GM18526 (cell line): Measurements from ENCODE around the gene G6PC3.

ENCODE experiments used
- POLR2A ChIP-seq: IDR thresholded peaks from 3 replicates; pipeline ENCODE4 v1.6.1; 2011; ENCODE audit not compliant: insufficient read length; ENCODE audit errors: extremely low read depth

Gene G6PC3, protein sequence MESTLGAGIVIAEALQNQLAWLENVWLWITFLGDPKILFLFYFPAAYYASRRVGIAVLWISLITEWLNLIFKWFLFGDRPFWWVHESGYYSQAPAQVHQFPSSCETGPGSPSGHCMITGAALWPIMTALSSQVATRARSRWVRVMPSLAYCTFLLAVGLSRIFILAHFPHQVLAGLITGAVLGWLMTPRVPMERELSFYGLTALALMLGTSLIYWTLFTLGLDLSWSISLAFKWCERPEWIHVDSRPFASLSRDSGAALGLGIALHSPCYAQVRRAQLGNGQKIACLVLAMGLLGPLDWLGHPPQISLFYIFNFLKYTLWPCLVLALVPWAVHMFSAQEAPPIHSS

GRCh38 chr17:44070455-44071197 lies at the start of gene G6PC3:
G6PC3 (plus strand) TSS chr17:44070735; CDS start chr17:44070966, 231 bp downstream.
- peak; percentile 75 for TF ChIP-seq POLR2A

DNA sequence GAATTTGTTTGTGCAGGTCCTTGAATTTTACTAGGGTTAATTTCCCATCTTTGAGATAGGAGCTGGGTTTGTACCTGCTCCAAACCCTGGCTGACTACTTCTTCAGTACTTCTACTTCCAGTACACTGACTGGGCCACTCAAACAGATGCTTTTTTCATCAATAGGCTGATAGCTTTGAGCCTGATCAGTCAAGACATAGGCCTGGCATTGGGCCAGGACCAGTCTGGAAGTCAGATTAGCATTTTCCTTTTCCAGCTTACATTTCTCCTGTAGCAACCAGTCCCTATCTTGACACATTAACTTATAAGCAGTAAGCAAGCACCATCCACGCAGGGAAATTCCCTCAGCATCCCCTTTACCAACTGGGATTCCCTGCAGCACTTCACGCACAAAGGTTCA lies 48.3 kb upstream of the G6PC3 start:
- TF ChIP-seq POLR2A: no peak

GRCh38 chr17:44023545-44024270 lies 46.8 kb upstream of the G6PC3 start:
- TF ChIP-seq POLR2A: no peak

DNA sequence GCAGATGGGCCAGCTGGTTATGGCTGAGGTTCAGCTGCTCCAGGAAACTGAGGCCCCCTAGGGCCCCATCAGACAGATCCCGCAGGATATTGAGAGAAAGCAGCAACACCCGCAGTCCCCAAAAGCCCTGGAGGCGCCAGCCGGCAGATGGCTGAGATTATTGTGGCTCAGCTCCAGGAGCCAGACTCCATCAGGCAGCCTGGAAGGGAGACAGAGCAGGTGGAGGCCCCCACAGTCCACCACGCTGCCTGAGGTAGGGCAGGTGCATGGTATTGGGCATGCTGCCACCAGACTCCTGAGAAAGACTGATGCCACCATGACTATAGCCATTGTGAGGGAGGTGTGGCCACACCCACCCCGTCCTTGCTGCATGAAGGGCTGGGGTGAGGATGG lies 46.3 kb upstream of the G6PC3 start:
- no peak for TF ChIP-seq POLR2A

DNA sequence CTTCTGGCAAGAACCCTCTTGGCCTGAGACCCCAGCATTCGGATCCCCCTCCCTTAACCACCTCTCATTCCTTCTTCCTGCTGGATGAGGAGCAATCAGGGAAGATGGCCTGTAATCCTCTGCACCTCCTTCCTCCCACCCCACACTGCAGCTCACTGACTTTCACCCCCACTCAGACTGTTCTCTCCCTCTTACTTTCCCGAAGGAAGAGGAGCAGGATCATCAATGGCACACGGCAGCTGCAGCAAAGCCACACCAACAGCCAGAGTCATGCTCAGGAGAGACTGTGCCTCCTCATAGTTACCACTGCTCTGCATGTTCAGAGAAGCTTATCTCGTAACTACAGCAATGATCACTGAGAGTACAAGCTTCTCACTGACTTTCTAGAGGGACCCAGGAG lies 45.7 kb upstream of the G6PC3 start:
- no peak for TF ChIP-seq POLR2A

- no peak for TF ChIP-seq POLR2A
Observed at GRCh38 chr17:44029736-44030135, 40.8 kb upstream of the G6PC3 start.

GRCh38 chr17:44030482-44030881 lies 40.1 kb upstream of the G6PC3 start:
- no peak for TF ChIP-seq POLR2A

GRCh38 chr17:44033861-44034408 lies 36.6 kb upstream of the G6PC3 start:
- no peak for TF ChIP-seq POLR2A

GRCh38 chr17:44037471-44037870 lies 33.1 kb upstream of the G6PC3 start:
- no peak for TF ChIP-seq POLR2A

DNA sequence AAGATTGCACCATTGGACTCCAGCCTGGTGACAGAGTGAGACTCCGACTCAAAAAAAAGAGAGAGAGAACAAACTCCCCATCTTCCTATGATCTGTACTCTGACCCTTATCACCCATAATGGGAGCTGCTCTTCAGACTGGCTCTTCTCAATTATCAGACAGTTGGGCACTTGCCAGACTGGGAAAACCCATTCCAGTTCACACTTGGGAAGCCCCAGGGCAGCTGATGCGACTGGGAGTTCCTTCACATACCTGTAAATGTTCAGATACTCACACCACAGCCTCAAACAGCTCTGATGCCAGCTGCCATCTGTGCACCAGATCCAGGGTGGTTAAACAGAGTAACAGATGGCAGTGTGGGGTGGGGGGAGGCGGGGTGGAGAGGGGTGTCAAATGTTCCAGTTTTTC lies 31.9 kb upstream of the G6PC3 start:
- no peak for TF ChIP-seq POLR2A

DNA sequence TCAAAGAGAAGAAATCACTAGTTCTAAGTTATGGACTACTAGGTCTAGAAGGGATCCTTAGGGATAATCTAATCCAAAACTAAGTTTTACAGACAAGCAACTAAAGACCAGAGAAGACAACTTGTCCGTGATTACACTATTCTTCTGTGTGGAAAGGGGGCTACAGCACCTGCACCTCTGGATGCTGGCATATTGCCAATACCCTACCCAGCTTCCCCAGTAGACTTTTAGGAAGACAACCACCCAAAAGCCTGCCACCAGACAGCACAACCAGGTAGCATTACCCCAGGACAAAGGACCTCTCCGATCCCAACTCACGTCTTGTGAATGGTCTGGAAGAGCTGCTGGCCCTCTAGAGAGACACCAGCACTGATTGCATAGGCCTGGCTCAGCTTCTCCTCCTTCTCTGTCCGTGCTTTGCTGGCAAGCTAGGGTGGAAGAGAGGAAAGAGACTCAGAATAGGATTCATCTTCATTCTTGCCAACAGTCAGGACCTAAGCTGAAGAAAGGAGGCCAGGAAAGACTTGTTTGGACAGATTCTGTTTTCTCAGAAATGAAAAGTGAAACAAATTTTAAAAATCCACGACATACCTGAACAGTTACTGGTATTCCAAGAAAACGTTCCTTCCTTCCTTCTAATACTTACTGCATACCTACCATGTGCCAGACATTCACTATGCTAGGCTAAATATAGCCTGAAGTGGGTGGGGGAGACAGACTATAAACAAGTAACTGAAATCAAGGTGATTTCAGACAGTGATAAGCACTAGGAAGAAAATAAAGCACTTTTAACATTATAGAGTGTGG lies 30.5 kb upstream of the G6PC3 start:
- TF ChIP-seq POLR2A: no peak

DNA sequence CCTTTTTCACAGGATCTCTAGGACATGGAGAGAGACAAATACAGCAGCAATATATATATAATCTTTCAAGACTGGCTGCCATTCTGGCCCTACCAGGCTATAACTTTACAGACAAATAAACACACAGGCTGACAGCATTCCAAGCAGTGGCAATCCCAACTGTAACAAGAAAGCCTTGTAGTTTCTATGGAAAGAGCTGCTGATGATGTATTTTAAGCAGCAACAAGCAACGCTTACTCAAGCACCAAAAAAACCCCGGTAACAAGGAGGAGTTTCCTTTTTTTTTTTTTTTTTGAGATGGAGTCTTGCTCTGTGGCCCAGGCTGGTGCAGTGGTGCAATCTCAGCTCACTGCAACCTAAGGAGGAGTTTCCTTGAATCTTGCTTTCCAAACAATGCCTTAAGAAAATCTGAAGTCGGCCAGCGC lies 27.3 kb upstream of the G6PC3 start:
- no peak for TF ChIP-seq POLR2A

DNA sequence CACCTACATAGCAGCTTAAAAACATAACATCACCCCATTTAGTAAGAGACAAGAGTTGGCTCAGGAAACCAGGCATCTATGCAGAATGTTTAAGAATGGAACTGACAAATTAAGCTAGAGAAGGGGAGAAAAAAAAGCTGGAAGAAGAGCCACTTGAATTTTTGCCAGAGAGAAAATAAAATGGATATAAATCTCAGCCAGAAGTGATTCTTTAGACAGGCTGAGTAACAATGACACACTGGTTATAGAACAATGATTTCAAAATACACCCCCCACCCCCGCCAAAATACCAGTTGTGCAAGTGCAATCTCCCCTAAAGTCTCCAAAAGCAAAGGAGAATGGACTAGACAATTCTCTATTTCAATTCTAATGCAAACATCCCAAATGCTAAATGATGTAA lies 26.5 kb upstream of the G6PC3 start:
- TF ChIP-seq POLR2A: no peak

DNA sequence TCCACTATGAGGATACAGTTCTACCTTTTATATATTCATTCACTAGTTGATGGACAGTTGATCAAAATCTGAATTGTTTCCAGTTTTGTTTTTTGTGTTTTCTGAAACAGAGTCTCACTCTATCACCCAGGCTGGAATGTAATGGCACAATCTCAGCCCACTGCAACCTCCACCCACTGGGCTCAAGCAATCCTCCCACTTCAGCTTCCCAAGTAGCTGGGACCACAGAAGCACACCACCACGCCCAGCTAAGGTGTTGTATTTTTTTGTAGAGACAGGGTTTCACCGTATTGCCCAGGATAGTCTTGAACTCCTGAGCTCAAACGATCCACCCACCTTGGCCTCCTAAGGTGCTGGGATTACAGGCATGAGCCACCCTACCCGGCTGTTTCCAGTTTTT lies 25.0 kb upstream of the G6PC3 start:
- TF ChIP-seq POLR2A: no peak
